Progenitor cell of endocrine pancreas (in vitro differentiated cells): ENCODE measurements around the gene ABI3BP. TPM values are rescaled to one million over a fixed set of nuclear protein-coding genes. Genes with fewer than 3 reads are reported as not detected.

Experiments
- DNase-seq: peaks from one replicate; pipeline ENCODE4 v3.0.0; 2021; ENCODE audit warnings: low spot score; ENCODE audit not compliant: unreplicated experiment
- H3K27ac Mint-ChIP-seq: 2 replicates; pipeline ENCODE4 v1.8.0; 2021; ENCODE audit warnings: mild to moderate bottlenecking, moderate library complexity, mixed read lengths
- H3K27me3 Mint-ChIP-seq: 2 replicates; pipeline ENCODE4 v1.8.0; 2021; ENCODE audit warnings: mixed read lengths
- H3K36me3 Mint-ChIP-seq: 2 replicates; pipeline ENCODE4 v1.8.0; 2022; ENCODE audit warnings: mixed read lengths; ENCODE audit not compliant: insufficient read depth
- H3K4me1 Mint-ChIP-seq: 2 replicates; pipeline ENCODE4 v1.8.0; 2021; ENCODE audit warnings: low read depth, mixed read lengths
- H3K4me3 Mint-ChIP-seq: 2 replicates; pipeline ENCODE4 v1.8.0; 2021; ENCODE audit warnings: low read depth, mild to moderate bottlenecking, moderate library complexity, mixed read lengths
- H3K9me3 Mint-ChIP-seq: 2 replicates; pipeline ENCODE4 v1.8.0; 2021; ENCODE audit warnings: low read depth, mixed read lengths
- CTCF ChIP-seq: fragments of 200-600 bp; sonication (generic); IDR thresholded peaks from one replicate; pipeline ENCODE4 v1.5.0; 2021; ENCODE audit warnings: antibody characterized with exemption, mild to moderate bottlenecking; ENCODE audit not compliant: unreplicated experiment
- total RNA-seq: library from RNA; stranded (reverse); gene quantifications from 2 replicates; pipeline ENCODE4 v1.2.1, GENCODE V29; 2021

ABI3BP gene
- total RNA-seq, 1 donor from 2014 or later = not detected

- H3K9me3 Mint-ChIP-seq = no peaks in the 10 kb centered on the region
- no peak for TF ChIP-seq CTCF
- H3K27me3 Mint-ChIP-seq = no peaks in the 10 kb centered on the region
- no peak overlapping the region for H3K27ac Mint-ChIP-seq
- H3K4me1 Mint-ChIP-seq = peaks cover 2% of the 10 kb centered on the region
- DNase-seq = no peak
- no peaks in the 10 kb centered on the region for H3K36me3 Mint-ChIP-seq
- H3K4me3 Mint-ChIP-seq = no peak overlapping the region
Measured at GRCh38 chr3:100865442-100865841, 127.8 kb downstream of the ABI3BP start.

- TF ChIP-seq CTCF = no peak
- Mint-ChIP-seq H3K4me1 (peaks cover 2% of the 10 kb centered on the region), H3K36me3 (no peaks in the 10 kb centered on the region), H3K27me3 (no peaks in the 10 kb centered on the region), H3K4me3 (no peak overlapping the region), H3K9me3 (no peaks in the 10 kb centered on the region), H3K27ac (no peak overlapping the region)
- no peak for DNase-seq
Measured at GRCh38 chr3:100864471-100865250, 128.6 kb downstream of the ABI3BP start.

GRCh38 chr3:100857863-100858262, 135.4 kb downstream of the ABI3BP start:
- no peak for DNase-seq
- no peak overlapping the region for H3K4me3 Mint-ChIP-seq
- H3K36me3 Mint-ChIP-seq = no peaks in the 10 kb centered on the region
- H3K27ac Mint-ChIP-seq = no peak overlapping the region
- no peak for TF ChIP-seq CTCF
- H3K4me1 Mint-ChIP-seq = no peaks in the 10 kb centered on the region
- no peaks in the 10 kb centered on the region for H3K9me3 Mint-ChIP-seq
- no peaks in the 10 kb centered on the region for H3K27me3 Mint-ChIP-seq

GRCh38 chr3:100856821-100857220, 136.4 kb downstream of the ABI3BP start:
- TF ChIP-seq CTCF = no peak
- H3K27me3 Mint-ChIP-seq = no peaks in the 10 kb centered on the region
- DNase-seq = no peak
- no peaks in the 10 kb centered on the region for H3K9me3 Mint-ChIP-seq
- no peak overlapping the region for H3K27ac Mint-ChIP-seq
- H3K4me1 Mint-ChIP-seq = no peaks in the 10 kb centered on the region
- no peaks in the 10 kb centered on the region for H3K36me3 Mint-ChIP-seq
- no peak overlapping the region for H3K4me3 Mint-ChIP-seq

GRCh38 chr3:100852840-100853239, 140.4 kb downstream of the ABI3BP start:
- H3K4me3 Mint-ChIP-seq = no peak overlapping the region
- H3K27ac Mint-ChIP-seq = no peak overlapping the region
- H3K27me3 Mint-ChIP-seq = no peaks in the 10 kb centered on the region
- no peak for DNase-seq
- no peaks in the 10 kb centered on the region for H3K9me3 Mint-ChIP-seq
- H3K36me3 Mint-ChIP-seq = no peaks in the 10 kb centered on the region
- TF ChIP-seq CTCF = no peak
- H3K4me1 Mint-ChIP-seq = no peaks in the 10 kb centered on the region
